HG03565 (cell line): ENCODE data around the gene CDCA3.
"Not testable (repeated sequence)": the region's sequence is repeated elsewhere in the genome, so short reads cannot be mapped to it uniquely, and the experiment has no call there.

ENCODE experiments used
- ATAC-seq: cut with Tn5 transposase; IDR thresholded peaks from one replicate; pipeline ENCODE4 v1.9.1; 2021; ENCODE audit warnings: mild to moderate bottlenecking, moderate library complexity; ENCODE audit not compliant: unreplicated experiment

Gene CDCA3

DNA sequence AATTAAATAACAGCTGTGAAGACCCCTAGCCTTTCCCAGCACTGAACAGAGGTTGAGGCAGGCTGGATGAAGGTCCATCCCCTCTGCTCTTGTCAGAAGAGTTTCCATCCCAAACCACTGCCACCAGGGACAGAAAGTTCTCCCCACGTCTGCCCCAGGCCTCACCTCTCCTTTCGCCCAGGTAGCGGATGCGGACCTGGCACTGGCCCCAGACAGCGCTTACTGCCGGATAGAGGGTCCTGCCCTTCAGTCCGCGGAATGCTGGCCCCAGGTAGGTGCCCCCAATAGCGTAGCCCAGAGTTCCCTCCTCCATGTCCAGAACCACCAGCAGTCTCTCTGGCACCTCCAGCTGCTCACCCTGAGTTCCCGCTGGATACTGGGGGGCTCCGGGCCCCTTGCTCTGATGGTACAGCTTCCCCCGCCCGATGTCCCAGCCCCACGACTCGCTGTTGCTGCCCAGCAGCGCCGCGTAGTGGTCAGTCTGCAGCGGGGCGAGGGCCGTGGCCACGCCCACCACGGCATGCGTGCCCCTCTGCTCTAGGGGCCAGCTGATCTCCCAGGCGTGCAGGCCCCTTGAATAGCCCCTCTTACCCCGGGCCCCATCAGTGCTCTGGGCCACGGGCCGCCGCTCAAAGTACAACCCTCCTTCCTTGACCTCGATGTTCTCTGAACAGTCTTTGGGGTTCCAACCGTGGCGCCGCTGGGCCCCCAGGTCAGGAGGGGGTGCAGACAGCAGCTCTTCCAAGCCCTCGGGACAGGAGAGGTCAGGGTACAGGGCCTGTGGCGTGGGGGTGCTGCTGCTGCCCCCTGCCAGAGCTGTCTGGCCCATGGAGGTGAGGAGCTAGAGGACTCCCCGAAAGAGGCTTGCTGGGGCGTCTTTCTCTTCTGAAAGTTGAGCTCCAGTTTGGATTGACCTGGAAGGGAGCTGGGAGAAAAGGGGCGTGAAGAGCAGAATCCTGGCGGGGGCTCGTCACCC is 21.3 kb upstream of the CDCA3 start:
- no peak for ATAC-seq

DNA sequence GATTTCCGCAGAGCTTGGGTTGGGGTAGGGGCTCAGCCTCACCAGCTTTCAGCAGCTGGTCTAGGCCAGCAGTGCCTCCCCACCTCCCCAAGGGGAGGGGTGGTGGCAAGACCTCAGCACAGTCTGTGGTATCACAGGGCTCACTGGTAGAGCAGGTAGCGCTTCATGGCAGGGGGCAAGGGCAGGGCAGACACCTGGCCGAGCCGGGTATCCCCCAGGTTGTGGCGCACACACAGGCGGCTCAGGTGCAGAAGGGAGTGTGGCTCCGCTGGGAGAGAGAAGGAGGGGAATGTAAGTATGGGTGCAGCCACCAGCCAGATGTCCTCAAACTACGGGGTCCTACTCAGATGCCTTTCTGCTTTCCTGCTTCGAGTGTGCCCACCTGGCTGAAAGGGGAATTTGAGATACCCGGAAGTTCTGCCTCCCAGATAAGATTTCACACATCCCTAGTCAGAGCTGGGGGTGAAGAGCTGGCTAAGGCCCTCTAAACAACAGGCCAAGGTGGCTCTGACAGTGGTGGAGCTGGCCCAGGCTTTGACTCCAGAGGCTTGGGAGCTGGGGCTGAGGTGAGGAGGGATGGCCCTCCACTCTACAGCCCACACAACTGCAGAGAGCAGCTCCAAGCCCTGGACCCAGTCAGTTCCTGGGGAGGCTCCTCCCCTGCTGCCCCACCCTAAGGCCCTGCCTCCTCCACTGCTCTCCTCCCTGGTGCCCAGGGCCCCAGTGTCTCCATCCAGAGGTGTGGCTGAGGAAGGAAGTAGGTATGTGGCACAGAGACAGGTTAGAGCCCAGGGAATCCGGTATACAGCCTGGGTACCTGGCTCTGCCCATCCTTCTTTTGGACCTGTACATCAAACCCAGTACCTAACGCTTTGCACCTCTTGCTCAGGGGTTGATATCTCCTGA is 20.2 kb upstream of the CDCA3 start:
- ATAC-seq, result no peak

GRCh38 chr12:6870304-6870703 is 19.2 kb upstream of the CDCA3 start:
- not testable (repeated sequence) for ATAC-seq

GRCh38 chr12:6869049-6870021 is 18.2 kb upstream of the CDCA3 start:
- ATAC-seq, result no peak

DNA sequence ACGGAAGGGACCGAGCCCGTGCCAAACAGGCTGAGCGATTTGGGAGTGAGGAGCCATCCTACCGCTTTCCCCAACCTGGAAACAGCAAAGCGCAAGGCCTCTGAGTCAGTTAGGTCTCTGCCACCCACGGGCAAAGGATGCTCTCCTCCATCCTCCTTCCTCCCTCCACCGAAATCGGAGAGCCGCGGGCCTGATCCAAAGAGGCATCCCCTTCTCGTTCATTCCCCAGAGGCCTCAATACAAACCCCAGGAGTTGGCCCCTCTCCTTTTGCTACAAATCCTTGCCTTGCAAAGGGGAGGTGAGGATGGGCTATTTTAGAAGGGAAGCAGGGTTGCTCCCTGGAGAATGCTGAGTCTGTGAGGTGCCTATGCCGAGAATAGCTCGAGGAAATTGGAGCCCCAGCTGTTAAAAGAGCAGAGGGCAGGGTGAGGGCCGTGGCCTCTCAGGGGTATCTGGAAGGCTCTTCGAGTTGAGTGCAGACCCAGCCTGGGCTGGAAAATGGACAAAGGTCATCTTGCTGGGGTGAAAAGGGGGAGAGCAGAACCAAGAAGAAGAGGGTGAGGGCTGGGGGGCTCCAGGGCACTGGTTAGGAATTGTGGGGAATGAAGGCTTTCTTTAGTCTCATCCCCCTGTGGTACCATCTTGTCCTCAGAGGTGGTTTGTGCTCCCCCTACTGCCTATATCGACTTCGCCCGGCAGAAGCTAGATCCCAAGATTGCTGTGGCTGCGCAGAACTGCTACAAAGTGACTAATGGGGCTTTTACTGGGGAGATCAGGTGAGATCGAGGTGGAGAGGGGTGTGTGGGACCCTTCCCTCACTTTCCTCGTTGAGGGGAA is 17.3 kb upstream of the CDCA3 start:
- no peak for ATAC-seq

DNA sequence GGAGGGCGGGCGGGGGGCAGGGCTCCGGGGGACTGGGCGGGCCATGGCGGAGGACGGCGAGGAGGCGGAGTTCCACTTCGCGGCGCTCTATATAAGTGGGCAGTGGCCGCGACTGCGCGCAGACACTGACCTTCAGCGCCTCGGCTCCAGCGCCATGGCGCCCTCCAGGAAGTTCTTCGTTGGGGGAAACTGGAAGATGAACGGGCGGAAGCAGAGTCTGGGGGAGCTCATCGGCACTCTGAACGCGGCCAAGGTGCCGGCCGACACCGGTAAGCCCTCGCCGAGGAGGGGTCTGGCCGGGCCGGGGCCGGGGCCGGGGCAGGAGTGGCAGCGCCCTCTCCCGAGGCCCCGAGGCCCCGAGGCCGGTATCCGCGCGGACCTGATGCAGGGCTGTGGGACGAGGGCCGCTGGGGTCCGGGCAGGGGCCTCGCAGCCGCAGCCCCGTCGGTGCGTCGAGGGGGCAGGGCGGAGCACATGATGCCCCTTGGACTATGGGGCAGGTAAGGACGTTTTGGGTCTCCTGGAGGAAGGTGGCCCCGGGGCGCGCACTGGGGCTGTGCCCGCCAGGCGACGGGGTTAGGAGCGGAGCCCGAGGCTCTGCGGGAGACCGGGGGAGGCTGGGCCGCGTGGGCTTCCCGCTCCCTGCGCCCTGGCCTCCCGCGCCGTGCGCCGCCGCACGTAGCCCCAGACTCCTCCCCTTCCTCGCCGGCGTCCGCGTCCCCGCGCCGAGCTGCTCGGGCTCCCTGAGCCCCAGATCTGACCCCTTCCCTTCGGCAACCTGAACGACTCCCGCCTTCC is 16.5 kb upstream of the CDCA3 start, which contains the start of gene TPI1:
Gene TPI1, plus strand, starts transcription at position 119 of the 798 bp plus-strand sequence. Its CDS starts 36 bp downstream, at position 155.
- peak; percentile 33 for ATAC-seq

GRCh38 chr12:6866920-6867412 is 15.9 kb upstream of the CDCA3 start:
- no peak for ATAC-seq

GRCh38 chr12:6866163-6866919 is 15.3 kb upstream of the CDCA3 start:
- no peak for ATAC-seq

- not testable (repeated sequence) for ATAC-seq
Observed at GRCh38 chr12:6865307-6865706, 14.2 kb upstream of the CDCA3 start.

DNA sequence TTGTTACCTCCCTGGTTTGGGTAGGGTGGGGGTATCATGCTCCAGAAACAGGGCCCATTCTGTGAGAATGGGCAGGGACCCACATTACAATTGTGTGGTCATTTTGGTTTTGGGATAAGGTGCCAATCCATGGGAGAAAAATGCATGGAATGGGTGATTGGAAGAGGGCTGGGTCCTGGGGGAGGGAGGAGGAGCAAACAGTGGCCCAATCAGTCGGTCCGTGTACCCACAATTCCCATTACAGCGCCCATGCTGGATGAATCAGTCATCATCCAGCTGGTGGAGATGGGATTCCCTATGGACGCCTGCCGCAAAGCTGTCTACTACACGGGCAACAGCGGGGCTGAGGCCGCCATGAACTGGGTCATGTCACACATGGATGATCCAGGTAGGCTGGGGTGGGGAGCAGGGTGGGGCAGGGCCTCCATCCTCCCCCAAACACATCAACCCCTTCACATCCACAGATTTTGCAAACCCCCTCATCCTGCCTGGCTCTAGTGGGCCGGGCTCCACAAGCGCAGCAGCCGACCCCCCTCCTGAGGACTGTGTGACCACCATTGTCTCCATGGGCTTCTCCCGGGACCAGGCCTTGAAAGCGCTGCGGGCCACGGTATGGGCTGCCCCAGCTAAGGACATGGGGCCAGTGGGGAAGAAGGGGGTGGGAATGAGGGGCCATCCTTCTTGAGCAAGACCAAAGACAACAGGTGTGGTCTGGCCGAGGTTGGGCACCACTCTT is 12.7 kb upstream of the CDCA3 start:
- ATAC-seq, result no peak

- no peak for ATAC-seq
Observed at GRCh38 chr12:6863033-6863432, 11.9 kb upstream of the CDCA3 start.

DNA sequence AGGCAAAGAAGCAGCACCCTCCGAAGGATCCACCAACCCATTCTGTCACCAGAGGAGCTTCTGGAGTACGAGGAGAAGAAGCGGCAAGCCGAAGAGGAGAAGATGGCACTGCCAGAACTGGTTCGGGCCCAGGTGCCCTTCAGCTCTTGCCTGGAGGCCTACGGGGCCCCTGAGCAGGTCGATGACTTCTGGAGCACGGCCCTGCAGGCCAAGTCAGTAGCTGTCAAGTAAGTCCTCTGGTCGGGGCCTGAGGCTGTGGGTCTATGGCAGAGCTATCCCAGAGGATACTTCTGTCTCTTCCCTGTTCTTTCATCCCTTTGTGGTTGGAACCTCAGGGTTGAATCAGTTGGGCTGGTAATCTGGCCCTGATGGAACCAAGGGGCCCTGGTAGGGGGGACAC is 10.3 kb upstream of the CDCA3 start:
- no peak for ATAC-seq

- no peak for ATAC-seq
Observed at GRCh38 chr12:6860942-6861341, 9.9 kb upstream of the CDCA3 start.

- no peak for ATAC-seq
Observed at GRCh38 chr12:6860116-6860515, 9.0 kb upstream of the CDCA3 start.

- no peak for ATAC-seq
Observed at GRCh38 chr12:6858799-6859198, 7.7 kb upstream of the CDCA3 start.

DNA sequence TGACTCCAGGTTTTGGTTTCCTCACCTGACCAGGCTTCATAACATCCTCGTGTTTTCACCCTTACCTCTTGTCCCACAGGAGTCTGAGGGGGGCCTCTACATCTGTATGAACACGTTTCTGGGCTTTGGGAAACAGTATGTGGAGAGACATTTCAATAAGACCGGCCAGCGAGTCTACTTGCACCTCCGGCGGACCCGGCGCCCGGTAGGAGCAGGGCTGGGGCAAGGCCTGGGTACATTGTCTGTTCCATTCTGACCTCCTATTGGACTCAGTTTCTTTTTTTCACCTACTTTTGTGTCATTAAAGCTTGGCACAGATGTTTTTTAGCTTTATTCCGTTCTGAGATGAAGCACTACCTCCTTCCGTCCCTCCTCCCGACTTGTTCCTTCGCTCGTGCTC is 4.2 kb upstream of the CDCA3 start:
- no peak for ATAC-seq

GRCh38 chr12:6854036-6854435 is 3.0 kb upstream of the CDCA3 start:
- no peak for ATAC-seq
